PC-3 (cell line): ENCODE measurements around the gene TNP1. TPM values are rescaled to one million over a fixed set of nuclear protein-coding genes. Genes with fewer than 3 reads are reported as not detected.

Experiments used
- ATAC-seq: fragments of 200-7000 bp; cut with Tn5 transposase; 2 replicates; pipeline ENCODE4 v1.9.1; 2020; ENCODE audit warnings: mild to moderate bottlenecking, moderate library complexity
- BruUV-seq: library from RNA; stranded (reverse); fragments of 400-500 nt; replicated peaks from 2 replicates; lab custom pipeline; 2021; lab: Mats Ljungman, UMichigan
- CTCF ChIA-PET: fragments of 300-600 bp; sonication (Branson Sonifier 250); formaldehyde crosslinking; loops from one replicate; lab custom pipeline; 2022; ENCODE audit warnings: antibody characterized with exemption; lab: Charles Lee
- POLR2A ChIA-PET: fragments of 300-600 bp; sonication (Branson Sonifier 250); formaldehyde crosslinking; loops from one replicate; lab custom pipeline; 2022; ENCODE audit warnings: antibody characterized with exemption; ENCODE audit not compliant: unreplicated experiment; lab: Charles Lee
- DNase-seq: peaks from one replicate; pipeline ENCODE4 v3.0.0-alpha.2; 2015
- H2AFZ ChIP-seq: fragments of 300-600 bp; sonication (generic); 2 replicates; pipeline ENCODE4 v1.6.0; 2016; ENCODE audit warnings: antibody characterized with exemption, low read length
- H3F3A ChIP-seq: fragments of 300-600 bp; sonication (generic); one replicate; pipeline ENCODE4 v1.6.0; 2017; ENCODE audit warnings: antibody characterized with exemption, low read length, control low read depth, mild to moderate bottlenecking; ENCODE audit not compliant: unreplicated experiment
- H3K27ac ChIP-seq: fragments of 300-600 bp; sonication (generic); 2 replicates; pipeline ENCODE4 v1.5.1; 2016; ENCODE audit warnings: mild to moderate bottlenecking, low read length
- H3K27me3 ChIP-seq: fragments of 300-600 bp; sonication (generic); 2 replicates; pipeline ENCODE4 v1.6.1; 2016; ENCODE audit warnings: low read length, mixed read lengths
- H3K36me3 ChIP-seq: fragments of 300-600 bp; sonication (generic); 2 replicates; pipeline ENCODE4 v1.6.1; 2016; ENCODE audit warnings: low read depth, mixed run types, low read length, mixed read lengths
- H3K4me1 ChIP-seq: fragments of 300-600 bp; sonication (generic); 2 replicates; pipeline ENCODE4 v1.5.1; 2016; ENCODE audit warnings: low read length; ENCODE audit not compliant: insufficient read depth
- H3K4me2 ChIP-seq: fragments of 300-600 bp; sonication (generic); 2 replicates; pipeline ENCODE4 v1.6.0; 2016; ENCODE audit warnings: low read length
- H3K4me3 ChIP-seq: fragments of 300-600 bp; sonication (generic); 2 replicates; pipeline ENCODE4 v1.5.1; 2016; ENCODE audit warnings: mild to moderate bottlenecking, low read length, mixed read lengths
- H3K79me2 ChIP-seq: fragments of 300-600 bp; sonication (generic); 2 replicates; pipeline ENCODE4 v1.6.1; 2017; ENCODE audit warnings: low read length, mixed read lengths
- H3K9ac ChIP-seq: fragments of 300-600 bp; sonication (generic); 2 replicates; pipeline ENCODE4 v1.6.0; 2016; ENCODE audit warnings: mild to moderate bottlenecking, low read length
- H3K9me2 ChIP-seq: fragments of 300-600 bp; sonication (generic); replicated peaks from 2 replicates; pipeline ENCODE4 v1.6.1; 2016; ENCODE audit warnings: mixed run types, low read length, mixed read lengths
- H3K9me3 ChIP-seq: fragments of 300-600 bp; sonication (generic); 2 replicates; pipeline ENCODE4 v1.6.1; 2016; ENCODE audit warnings: low read length, mixed read lengths
- H4K20me1 ChIP-seq: fragments of 300-600 bp; sonication (generic); 2 replicates; pipeline ENCODE4 v1.6.1; 2016; ENCODE audit warnings: low read length, mixed read lengths
- EZH2 ChIP-seq: fragments of 300-600 bp; sonication (generic); IDR thresholded peaks from one replicate; pipeline ENCODE4 v1.6.1; 2017; ENCODE audit warnings: antibody characterized with exemption, mild to moderate bottlenecking, low read length; ENCODE audit not compliant: unreplicated experiment
- EZH2phosphoT487 ChIP-seq: fragments of 300-600 bp; sonication (generic); IDR thresholded peaks from 2 replicates; pipeline ENCODE4 v1.6.1; 2018; ENCODE audit warnings: mild to moderate bottlenecking, antibody characterized with exemption, low read length, borderline replicate concordance
- intact Hi-C: fragments of 100-400 bp; cut with micrococcal nuclease; formaldehyde crosslinking; loops from 2 replicates; pipeline ENCODE4 v1.9.0; 2023
- total RNA-seq: library from RNA; depleted of rRNA; stranded (reverse); fragments of >200 nt; gene quantifications from 2 replicates; pipeline ENCODE4 v1.2.3, GENCODE V29; 2014
- TF ChIP-seq, protein P1 (sequence below): fragments of 300-600 bp; sonication (generic); conservative IDR thresholded peaks from 2 replicates; pipeline ENCODE4 v1.5.1; 2017; ENCODE audit warnings: antibody characterized with exemption, low read depth, mild to moderate bottlenecking, low read length

TNP1 gene
- total RNA-seq, 1 experiment from 2014 or later: not detected

DNA sequence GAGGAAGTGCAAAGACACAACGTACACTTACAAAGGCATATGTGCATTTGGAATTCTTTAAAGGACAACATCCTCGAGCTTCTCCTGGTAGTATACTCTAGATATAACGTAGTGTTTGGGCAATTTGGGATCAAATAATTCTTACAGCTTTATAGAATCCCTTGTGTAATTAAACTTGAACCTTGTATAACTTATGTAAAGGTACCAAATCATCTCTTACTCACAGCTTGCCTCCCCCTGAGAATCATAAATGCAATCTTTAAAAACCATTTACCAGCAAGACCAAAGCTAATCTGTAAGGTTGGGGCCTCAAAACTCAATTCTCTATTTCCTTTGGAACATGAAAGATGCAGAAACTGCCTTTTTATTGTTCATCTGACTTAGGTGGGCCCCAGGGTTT is 12.2 kb upstream of the TNP1 start:
- ATAC-seq (no peak), DNase-seq (no peak)
- no peak overlapping the region for H3K4me2 ChIP-seq
- H3K9me2 ChIP-seq: no peaks in the 10 kb centered on the region
- CTCF ChIA-PET: no interaction called here
- no peaks in the 10 kb centered on the region for H4K20me1 ChIP-seq
- H3K4me1 ChIP-seq: no peaks in the 10 kb centered on the region
- POLR2A ChIA-PET: no interaction called here
- no peaks in the 10 kb centered on the region for H3K27me3 ChIP-seq
- no peaks in the 10 kb centered on the region for H3K79me2 ChIP-seq
- H3K36me3 ChIP-seq: no peaks in the 10 kb centered on the region
- no peak overlapping the region for H3K27ac ChIP-seq
- TF ChIP-seq, protein P1, sequence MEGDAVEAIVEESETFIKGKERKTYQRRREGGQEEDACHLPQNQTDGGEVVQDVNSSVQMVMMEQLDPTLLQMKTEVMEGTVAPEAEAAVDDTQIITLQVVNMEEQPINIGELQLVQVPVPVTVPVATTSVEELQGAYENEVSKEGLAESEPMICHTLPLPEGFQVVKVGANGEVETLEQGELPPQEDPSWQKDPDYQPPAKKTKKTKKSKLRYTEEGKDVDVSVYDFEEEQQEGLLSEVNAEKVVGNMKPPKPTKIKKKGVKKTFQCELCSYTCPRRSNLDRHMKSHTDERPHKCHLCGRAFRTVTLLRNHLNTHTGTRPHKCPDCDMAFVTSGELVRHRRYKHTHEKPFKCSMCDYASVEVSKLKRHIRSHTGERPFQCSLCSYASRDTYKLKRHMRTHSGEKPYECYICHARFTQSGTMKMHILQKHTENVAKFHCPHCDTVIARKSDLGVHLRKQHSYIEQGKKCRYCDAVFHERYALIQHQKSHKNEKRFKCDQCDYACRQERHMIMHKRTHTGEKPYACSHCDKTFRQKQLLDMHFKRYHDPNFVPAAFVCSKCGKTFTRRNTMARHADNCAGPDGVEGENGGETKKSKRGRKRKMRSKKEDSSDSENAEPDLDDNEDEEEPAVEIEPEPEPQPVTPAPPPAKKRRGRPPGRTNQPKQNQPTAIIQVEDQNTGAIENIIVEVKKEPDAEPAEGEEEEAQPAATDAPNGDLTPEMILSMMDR: no peak
- TF ChIP-seq EZH2 (no peak), EZH2phosphoT487 (no peak)
- H3F3A ChIP-seq: no peaks in the 10 kb centered on the region
- intact Hi-C loops: no loop called here
- no peak overlapping the region for H3K9ac ChIP-seq
- no peak overlapping the region for H2AFZ ChIP-seq
- no peaks in the 10 kb centered on the region for H3K9me3 ChIP-seq
- BruUV-seq: no TSS peak
- no peak overlapping the region for H3K4me3 ChIP-seq

DNA sequence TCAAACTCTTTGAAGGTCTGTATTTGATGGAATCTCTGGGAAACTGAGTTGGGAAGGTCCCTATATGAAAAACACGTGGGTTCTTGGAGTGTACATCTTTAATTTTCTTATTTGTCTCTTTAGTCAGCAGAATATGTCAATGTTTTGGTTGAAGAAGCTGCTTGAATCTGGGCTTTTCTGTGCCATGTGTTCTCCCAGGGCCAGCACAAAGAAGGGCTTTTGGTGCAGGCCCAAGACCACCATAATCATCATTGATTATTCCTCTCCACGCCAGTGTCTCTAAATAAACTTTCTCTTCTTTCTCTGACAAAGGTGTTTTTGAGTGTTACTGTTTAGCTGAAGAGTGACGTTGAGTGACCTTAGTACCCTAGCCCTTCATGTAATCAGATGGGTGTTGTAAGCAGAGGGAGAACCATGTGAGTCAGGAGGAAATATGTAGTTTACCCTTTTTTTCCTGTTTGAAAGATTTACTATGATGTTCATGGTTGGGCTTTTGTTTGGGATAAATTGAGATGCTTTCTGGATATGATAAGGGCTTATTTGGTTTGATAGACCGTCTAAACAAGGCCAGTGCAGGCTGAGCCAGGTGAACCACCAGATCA is 11.6 kb upstream of the TNP1 start:
- BruUV-seq: no TSS peak
- DNase-seq: no peak
- no peaks in the 10 kb centered on the region for H3K4me1 ChIP-seq
- ChIA-PET CTCF (no interaction called here), POLR2A (no interaction called here)
- no peak overlapping the region for H3K4me2 ChIP-seq
- no peak overlapping the region for H3K4me3 ChIP-seq
- no peaks in the 10 kb centered on the region for H3F3A ChIP-seq
- no peak for ATAC-seq
- H4K20me1 ChIP-seq: no peaks in the 10 kb centered on the region
- no peaks in the 10 kb centered on the region for H3K79me2 ChIP-seq
- no peaks in the 10 kb centered on the region for H3K27me3 ChIP-seq
- TF ChIP-seq, protein P1: no peak
- no peak for TF ChIP-seq EZH2
- no peak for TF ChIP-seq EZH2phosphoT487
- H3K36me3 ChIP-seq: no peaks in the 10 kb centered on the region
- intact Hi-C loops: no loop called here
- no peak overlapping the region for H2AFZ ChIP-seq
- no peaks in the 10 kb centered on the region for H3K9me2 ChIP-seq
- no peak overlapping the region for H3K27ac ChIP-seq
- no peaks in the 10 kb centered on the region for H3K9me3 ChIP-seq
- no peak overlapping the region for H3K9ac ChIP-seq

DNA sequence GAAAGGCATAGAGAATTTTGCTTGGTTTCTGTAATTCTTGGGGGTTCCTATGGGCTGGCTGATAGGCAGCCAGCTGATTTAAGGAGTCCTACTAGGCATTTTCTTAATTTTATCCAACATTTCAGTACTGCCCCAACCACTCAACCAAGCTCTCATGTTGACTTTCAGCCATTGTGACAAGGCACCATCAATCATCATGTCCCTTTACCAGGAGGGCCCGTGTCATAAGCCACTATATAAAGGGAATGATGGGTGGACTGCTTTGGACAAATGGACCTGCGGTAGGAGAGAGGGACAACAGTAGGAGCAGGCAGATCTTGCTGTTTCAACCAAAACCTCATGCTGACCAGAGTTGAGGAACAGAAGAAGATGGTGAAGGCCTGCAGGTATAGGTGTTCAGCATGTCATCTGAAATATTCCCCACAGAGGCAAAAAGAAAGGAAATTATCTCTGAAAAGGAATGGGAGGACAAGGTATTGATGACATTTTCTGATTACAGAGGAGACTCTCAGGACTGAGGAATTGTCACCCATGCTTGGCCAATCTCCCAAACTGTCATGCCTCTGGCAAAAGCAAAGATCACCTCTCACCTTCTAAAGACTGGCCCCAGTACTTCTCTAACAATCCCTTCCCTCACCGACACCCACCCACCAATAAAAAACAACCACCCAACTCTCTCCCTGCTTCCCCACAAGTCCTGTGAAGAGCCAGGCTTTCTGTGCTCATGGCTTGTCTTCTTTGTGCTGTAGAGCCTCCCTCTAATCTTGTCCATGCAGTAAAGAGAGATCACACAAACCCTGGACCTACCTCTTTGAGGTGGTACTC is 10.9 kb upstream of the TNP1 start:
- intact Hi-C loops: no loop called here
- DNase-seq: no peak
- no peak overlapping the region for H2AFZ ChIP-seq
- H3K9me3 ChIP-seq: no peaks in the 10 kb centered on the region
- H4K20me1 ChIP-seq: no peaks in the 10 kb centered on the region
- no peak for ATAC-seq
- BruUV-seq: no TSS peak
- no peaks in the 10 kb centered on the region for H3K79me2 ChIP-seq
- no peak overlapping the region for H3K4me2 ChIP-seq
- no peak overlapping the region for H3K9ac ChIP-seq
- H3K4me1 ChIP-seq: no peaks in the 10 kb centered on the region
- no peaks in the 10 kb centered on the region for H3K27me3 ChIP-seq
- CTCF ChIA-PET: no interaction called here
- no peak overlapping the region for H3K27ac ChIP-seq
- no peaks in the 10 kb centered on the region for H3K9me2 ChIP-seq
- TF ChIP-seq, protein P1: no peak
- TF ChIP-seq EZH2phosphoT487 (no peak), EZH2 (no peak)
- H3K36me3 ChIP-seq: no peaks in the 10 kb centered on the region
- POLR2A ChIA-PET: no interaction called here
- H3K4me3 ChIP-seq: no peak overlapping the region
- no peaks in the 10 kb centered on the region for H3F3A ChIP-seq
